HG03060 (cell line): ENCODE measurements around the gene STPG4.

Experiments
- ATAC-seq: cut with Tn5 transposase; IDR thresholded peaks from one replicate; pipeline ENCODE4 v1.9.1; 2021; ENCODE audit warnings: low read depth, moderate number of reproducible peaks; ENCODE audit not compliant: unreplicated experiment

The STPG4 gene

DNA sequence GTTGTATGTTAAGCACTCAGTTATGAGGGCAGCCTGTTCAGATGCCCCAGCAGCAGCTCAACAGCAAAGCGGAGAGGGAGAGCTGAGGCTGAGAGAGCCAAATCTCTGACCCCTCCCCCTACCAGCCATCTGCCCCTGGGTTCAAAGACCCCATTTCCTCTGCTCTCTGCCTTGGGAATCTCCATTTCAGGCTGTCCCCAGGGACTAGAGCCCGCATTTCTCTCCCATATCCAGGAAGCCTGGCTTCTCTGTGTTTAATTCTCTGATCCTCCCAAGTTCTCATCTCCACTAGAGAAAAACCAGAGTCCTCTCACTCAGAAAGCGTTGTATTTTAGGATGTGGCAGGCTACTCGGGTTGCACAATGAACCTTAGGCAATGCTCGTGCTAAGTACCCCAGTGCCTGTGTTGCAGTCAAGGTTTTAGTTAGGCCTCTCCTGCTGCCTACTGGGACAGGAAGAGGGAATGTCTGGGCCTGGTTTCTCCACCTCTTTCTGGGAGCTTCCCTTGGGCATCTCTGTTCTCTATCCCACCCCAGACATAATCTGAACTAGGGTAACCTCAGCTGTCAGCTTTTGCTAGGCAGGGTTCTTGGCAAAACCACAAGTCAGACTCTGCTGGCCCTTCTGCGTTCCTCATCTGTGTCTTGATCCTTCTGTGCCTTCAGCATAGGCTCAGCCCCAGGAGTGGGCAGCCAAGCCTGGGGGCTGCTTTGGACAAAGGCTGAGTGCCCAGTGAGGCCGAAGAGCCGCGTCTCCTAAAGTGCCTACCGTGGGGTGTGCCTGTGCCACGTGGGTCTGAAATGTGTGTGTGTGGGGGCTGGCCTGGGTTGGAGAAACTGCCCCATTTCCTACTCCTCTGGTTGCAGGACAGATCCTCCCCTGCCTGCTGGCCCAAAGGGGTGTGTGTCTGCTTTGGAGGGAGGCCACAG lies 96.8 kb downstream of the STPG4 start:
- ATAC-seq = no peak

DNA sequence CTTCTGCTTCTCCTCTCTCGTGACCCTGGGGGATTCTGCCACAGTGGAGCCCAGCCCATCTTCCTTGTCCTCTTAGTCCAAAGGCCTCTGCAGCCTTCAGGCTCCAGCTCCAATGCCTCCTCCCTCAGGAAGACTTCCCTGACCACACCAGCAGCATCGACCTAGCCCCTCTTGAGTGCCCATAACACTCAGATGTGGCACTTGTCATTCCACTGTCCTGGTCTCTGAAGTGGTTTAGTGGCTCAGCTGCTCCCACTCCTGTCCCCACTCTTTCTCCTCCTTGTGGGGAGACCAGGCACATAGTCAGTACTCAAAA lies 97.5 kb downstream of the STPG4 start:
- no peak for ATAC-seq

DNA sequence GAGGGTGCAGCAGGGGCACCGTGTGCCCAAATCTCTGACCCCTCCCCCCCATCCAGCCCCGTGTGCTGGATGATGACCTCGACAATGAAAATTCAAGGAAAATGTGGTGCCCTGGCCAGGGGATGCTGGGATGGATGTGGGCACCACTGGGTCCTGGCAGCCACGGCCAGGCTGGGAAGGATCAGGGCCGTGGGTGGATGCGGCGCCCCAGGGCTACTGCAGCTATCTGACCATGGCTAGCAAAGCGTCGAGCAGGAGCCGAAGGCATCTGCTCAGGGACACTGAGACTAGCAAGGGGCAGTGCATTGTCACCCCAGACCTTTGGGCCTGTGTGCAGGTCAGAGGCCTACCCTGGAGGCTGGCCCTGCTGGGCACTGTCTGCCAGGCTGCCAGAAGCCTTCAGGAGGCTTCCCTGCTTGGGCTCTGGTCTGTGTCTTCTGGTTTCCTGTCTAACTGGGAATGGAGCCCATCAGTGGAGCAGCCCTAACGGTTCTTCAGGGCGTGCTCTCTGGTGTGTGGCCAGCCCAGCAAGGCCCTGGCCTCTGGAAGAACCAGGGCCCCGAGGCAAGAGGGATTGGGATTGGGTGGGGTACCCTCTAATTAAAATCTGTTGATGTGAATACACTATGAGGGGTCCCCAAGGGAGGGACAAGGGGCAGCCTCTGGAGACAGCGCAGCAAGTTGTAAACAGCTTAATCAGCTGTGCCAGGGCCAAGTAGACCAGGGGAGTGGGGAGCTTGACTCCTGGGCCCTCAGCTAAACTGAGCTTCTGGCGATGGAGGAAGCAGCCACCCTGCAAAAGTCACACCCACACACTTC lies 98.0 kb downstream of the STPG4 start:
- no peak for ATAC-seq

DNA sequence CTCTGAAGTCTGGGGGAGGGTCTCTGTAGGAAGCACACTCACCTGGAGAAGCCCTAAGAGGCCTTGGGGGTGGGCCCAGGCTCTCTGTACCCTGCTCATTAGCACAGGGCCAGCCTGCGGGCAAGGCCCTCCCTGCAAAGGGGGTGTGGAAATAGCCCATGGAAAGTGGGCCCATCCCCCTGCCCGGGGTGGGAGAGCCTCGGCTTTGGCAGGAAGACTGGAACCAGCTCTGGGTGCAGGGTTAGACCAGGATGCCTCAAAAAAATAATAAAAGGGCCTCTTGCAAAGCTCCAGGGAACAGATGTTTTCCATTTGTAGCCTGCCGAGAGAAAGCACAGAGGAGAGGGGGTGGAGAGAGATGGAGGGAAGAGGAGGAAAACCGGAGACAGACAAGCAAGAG lies 98.7 kb downstream of the STPG4 start:
- no peak for ATAC-seq

DNA sequence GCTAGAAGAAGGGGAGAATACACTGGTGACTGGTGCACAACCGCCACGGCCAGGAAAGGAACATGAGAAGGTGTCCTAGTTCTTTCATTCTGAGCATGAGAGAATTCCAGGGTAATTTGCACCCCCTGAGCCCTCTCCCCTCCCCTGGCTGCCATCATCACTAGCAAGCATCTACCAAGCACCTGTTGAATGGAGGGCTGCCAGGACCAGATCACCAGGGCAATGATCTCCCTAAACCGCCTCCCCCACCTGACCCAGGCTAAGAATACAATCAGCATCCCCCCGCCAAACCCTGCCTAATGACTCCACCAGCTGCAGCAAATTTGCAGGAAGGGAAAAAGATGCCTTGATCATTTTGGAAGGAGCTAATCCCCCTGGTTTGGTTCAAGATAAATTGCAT lies 100.2 kb downstream of the STPG4 start:
- no peak for ATAC-seq

DNA sequence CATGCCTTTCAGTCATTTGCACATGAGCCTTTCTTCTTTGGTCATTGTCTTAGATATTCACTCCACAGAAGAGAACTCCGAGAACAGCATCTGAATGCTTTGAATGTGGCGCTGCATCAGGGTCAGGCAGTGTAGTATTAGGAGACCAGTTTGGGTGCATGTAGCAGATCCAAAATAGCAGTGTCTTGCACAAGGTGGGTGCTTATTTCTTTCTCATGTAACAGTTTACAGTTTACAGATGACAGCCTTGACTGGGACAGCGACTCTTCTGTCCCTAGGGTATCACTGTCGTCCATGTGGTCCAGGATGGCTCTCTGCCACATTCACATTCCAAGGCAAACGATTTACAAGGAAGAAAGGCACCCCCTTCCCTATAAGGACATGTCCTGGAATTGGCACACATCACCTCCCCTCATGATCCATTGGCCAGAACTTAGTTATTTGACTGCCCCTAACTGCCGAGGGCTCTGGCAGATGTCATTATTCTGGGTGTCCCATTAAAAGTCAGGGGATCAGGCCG lies 101.0 kb downstream of the STPG4 start:
- no peak for ATAC-seq

DNA sequence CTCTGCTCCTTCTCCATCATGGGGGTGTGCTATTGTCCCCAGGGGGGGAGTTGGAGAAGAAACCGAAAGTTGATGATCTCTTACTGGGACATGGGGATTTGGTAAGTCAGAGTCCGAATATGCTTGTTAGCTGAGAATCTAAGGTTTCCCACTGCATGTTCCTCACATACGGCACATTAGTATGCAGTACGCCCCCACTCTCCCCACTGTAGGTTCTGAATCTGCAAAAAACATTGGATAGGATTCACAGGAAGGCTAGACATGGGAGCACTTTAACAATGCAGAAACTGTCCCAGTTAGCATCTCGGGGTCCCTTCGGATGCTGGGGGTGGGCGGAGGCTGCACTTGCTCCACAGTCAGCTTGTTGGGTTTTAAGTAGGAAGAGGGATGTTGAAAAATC lies 102.3 kb downstream of the STPG4 start:
- no peak for ATAC-seq

DNA sequence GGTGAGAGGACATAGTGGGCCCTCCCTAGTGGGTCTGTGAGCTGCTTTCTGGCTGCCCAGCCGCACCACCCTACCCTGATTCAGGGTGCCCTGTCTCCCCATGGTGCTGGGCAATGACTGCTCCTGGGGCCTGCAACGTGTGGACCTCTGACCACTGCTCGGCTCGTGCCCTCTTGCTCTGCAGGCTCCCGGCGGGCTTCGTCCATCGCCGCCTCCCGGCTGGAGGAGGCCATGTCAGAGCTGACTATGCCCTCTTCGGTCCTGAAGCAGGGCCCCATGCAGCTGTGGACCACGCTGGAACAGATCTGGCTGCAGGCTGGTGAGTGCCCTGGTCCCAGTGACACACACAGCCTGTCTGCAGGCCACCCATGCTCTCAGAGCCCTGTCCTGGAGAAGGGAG lies 103.5 kb downstream of the STPG4 start:
- no peak for ATAC-seq

DNA sequence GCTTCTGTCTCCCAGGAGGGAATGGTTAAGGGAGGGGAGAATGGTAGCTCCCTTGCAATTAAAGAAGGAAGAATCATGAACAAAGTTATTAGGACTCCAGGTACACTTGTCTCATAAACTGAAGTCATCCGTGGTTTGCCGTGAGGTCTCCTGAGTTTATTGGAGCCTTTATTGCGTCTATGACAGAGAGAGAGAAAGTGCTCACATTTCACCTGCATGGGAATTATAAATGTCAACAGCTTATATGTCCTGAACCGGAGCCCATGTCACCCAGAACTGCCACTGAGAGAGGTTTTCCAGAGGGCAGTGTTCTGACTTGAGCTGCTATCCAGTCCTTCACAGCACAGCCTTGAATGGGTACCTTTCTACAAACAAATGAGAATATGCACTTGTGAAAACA lies 104.3 kb downstream of the STPG4 start:
- no peak for ATAC-seq

DNA sequence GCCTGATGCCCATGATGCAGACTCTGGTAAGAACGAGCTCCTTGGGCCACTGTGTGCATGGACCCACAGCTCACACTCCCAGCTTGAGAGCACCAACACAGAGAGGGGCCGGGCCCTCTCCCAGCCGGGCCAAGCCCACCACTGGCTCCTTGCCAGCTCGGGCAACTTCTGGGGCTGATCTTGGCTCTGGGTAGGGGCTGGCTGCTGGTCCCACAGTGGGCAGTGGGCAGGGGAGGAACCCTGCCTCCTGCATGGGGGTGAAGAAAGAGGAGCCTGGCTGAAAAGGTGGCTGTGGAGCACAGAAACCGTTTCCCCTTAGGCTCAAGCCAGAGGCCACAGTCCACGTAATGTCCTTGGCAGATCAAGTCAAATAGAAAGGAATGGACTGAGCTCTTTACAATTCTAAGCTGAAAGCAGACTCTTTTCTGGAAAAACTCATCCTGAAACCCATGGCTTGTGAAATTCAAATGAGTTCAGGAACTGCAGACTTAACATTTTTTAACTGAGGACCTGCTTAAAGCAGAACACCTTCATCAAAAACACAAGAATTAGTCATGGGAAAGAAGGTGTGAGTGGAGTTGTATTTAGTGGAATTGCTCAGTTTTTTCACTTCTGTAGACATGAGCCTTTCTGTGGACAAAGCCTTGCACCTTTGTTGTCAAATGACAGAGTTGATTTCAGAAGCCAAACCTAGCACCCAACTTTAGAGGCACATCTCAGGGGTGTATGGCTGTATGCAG lies 104.9 kb downstream of the STPG4 start:
- ATAC-seq = no peak

DNA sequence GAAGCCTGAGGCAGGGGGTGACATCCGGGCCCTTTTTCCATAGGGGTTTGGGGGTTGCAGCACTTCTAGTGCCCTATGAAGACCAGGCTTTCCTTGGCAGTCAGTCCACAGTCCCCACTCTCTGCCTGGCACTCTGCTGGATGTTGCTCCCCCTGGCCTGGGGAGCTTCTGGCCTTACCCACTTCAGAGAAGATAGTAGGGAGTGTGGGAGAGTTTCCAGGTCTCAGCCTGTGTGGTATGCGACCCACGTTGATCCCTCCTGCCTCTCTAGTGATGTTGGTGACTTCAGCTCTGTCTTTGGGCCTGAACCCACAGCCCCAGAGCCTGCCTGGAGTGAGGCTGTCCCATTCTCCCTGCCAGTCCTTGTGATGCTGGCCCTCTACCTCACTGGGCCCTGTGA lies 105.6 kb downstream of the STPG4 start:
- ATAC-seq = no peak

DNA sequence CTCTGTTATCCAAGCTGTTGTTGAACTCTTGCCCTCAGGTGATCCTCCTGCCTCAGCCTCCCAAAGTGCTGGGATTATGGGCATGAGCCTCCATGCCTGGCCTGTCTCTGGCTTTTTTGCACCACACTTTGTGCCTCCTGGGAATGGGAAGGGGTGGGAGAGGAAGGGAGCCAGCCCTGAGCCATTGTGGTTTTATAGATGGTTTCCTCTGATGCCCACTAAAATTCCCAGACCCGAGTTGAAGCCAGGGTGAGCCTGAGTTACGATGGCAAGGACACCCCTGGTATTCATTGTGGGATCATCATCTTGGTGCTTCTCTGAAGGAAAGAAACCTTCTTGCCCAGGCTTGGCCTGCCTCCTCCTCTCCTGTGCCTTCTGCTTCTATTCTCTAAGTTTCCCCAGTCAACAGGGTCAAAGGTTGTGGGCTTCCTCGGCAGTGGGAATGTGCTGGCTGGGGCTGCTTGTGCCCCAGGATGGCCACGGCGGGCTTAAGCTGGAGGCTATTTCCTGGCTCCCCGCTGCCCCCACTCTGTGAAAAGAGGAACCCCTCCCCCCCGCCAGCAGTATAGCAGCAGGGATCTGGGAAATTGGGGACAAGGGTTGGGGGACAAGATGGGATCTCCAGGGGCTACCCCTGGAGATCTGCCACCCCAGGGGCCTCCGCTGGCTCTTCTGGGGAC lies 106.2 kb downstream of the STPG4 start:
- no peak for ATAC-seq

DNA sequence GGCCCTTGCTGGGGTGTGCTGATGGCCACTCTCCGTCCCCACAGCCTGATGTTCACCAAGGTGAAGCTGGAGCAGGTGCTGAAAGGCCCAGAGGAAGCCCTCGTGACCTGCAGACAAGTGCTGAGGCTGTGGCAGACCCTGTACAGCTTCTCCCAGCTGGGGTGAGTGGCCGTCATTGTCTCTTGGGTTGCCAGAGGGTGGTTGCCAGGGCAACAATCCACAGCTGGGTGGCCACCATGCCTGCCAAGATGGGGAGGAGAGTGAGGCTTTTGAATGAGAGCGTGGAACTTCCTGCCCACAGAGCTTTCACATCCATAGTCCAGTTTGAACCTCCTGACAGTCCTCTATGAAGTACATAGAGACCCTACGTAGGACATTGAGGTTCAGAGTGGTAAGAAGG lies 108.8 kb downstream of the STPG4 start:
- no peak for ATAC-seq

DNA sequence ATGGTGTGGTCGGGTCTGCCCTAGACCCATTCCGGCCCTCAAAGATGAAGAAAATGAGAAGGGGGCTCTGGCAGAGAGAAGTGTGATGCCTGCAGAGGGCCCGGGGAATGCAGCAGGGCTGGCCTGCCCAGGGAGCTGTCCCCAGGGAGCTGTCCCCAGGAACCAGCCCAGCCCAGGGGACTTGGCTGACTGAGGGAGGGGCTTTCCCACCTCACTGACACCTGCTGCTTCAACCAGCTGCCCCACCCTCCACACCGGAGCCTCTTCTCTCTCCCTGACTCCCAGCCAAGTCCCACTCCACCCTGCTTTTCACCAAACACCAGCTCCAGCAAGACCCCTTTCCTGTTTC lies 111.2 kb downstream of the STPG4 start:
- no peak for ATAC-seq

DNA sequence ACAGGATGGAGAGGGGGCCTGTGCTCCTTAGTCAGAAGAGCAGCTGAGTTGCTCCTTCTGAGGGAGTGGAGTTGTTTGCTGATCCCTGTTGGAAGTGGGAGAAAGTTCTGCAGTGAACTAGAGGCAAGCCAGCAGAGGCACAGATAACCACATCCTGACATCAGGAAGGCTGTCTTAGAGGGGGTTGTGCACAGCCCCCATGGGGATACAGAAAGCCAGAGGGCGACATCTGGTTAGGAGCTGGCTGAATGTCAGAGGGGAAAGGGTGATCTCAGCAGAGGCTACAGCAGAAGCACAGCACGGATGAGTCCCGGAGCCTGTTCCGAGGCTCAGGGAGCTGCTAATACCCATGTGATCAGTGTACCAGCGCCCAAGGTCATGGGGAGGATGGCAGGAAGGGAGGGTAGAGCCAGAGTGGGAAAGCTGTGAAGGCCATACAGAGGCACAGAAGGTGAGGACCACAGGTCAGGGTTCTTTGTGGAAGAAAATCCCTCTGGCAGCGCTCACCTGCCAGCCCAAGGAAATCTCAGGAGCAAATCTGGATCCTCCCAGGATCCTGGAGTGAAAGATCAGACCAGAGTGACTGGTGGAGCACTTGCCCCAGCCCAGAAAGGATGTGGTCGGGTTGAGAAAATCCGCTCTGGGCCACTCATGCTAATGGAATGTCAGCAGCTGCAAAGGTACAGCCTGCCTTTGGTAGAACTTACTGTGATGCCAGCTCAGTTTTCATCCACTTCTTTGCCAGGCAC lies 111.8 kb downstream of the STPG4 start:
- no peak for ATAC-seq

DNA sequence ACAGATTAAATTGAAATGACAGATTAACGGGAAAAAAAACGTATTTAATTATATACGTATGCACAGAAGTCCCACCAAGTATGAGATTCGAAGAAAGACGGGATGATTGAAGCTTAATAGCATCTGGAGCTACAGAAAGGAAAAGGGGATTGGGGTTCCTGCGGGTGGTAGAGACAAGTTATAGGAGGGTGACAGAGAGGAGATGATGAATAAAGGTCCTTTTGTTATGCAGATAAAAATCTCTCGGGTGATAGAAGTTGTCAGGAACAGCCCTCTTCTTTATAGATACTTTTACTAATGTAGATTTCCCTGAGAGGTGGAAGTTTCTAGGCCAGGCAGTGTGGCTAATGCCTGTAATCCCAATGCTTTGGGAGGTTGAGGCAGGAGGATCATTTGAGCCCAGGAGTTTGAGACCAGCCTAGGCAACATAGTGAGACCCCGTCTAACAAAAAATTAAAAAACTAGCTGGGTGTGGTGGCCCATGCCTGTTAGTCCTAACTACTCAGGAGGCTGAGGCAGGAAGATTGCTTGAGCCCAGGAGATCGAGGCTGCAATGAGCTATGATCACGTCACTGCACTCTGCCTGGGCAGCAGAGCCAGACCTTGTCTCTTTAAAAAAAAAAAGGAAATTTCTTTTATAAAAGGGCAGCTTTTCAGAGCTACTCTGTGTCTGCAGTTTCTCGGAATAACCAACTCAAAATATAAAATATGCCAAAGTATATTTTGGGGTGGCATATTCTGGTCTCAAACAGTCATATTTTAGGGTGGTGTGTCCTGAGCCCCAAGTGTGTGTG lies 113.0 kb downstream of the STPG4 start:
- ATAC-seq = no peak

DNA sequence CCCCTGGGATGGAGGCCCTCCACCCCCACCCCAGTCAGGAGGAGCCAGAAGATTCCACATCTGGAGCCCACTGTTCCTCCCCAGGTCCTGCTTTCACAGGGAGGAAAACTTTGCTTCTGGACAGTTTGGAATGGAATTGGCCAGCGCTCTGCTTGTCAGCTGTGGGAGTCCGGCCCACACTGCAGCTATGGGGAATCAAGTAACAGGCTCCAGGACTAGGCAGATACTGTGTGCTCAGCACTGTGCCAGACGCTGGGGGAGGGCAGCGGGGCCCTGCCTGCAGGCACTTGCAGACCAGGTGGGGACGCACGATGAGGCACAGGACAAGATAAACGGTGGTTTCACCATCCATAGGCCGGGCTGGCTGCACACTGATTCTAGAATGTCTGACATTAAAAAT lies 114.0 kb downstream of the STPG4 start:
- ATAC-seq = no peak

DNA sequence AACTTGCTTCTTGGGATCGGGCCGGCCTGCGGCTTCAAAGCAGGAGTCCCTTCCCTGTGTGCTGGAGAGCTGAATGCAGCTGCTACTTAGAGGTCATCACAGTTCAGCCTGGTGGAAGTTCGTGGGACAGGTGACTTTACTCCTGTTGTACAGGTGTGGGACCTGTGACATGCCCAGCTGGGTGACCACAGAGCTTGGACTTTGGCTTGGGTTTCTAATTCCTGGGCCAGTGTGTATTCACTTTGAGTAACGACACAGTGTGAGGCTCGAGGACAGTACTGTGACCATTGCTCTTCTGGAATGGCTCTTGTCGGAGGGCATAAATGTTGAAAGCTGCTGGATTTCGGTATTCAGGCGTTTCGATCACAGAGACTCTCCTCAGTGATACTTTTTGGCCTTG lies 114.5 kb downstream of the STPG4 start:
- no peak for ATAC-seq

DNA sequence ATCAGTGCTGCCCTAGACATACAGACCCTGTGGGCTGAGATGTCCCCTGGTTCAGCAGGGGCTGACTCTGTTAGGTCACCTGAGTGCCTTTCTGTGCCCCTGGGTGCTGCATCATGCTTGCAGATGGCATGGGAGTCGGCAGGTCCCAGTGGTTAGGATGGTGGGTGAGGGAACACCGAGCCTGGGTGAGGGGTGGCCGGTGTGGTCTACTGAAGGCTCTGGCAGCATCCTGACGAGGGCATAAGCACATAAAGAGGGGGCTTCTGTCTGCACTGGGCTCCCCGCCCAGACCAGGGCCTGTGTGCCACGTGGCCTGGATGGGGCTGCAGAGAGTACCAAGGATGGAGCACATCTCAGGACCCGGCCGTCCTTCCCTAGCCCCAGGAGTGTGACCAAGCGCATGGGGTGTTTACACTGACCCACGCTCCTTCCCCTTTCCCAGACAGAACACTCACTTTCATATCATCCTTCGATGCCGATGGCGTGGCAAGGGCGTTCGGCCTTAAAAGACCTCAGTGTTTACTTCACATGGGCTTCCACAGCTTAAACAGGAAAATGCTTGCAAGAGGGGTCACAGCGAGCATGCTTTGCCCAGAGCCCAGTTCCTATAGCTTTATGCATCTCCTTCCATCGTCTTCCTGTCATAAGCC lies 115.1 kb downstream of the STPG4 start:
- no peak for ATAC-seq
